ENCODE data around the gene PCDHB1.

PCDHB1 gene, protein sequence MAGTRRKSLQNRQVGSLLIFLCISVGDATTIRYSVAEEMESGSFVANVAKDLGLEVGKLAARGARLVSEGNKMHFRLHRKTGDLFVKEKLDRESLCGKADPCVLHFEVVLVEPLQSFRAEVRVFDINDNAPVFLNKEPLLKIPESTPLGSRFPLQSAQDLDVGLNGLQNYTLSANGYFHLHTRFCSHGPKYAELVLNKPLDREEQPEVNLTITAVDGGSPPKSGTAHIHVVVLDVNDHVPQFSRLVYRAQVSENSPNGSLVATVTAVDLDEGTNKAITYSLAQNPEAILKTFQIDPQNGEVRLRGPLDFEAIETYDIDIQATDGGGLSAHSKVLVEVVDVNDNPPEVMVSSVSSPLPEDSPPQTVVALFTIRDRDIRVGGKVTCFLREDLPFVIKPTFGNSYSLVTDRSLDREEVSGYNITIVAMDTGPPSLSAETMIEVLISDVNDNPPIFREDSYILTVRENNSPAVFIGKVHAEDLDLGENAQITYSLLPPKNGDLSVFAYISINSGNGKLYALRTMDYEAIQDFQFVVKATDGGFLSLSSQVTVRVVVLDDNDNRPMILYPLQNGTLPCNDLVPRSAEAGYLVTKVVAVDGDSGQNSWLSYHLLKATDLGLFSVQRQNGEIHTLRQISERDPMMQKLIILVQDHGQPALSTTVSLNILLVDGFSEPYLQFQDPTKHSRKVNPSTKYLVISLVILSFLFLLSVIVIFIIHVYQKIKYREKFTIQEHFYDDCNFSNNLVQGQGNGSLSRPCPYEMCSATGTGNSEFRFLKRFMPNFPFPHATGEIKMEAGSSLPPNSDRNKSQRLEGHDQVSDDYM

GRCh38 chr5:141050622-141051520, at the start of gene PCDHB1:
Gene PCDHB1 (plus strand): TSS chr5:141051374. CDS start chr5:141051471, 97 bp downstream.
- Mint-ChIP-seq H3K4me1 (ENCODE audit: low read depth) (peaks cover 4% of the 10 kb centered on the region), H3K27ac (no peak within 1 kb of the TSS), H3K4me3 (peak within 1 kb of the TSS; percentile 15), H3K9me3 (peaks cover 16% of the 10 kb centered on the region), H3K36me3 (ENCODE audit: low read depth) (no peaks in the 10 kb centered on the region), H3K27me3 (peaks cover 54% of the 10 kb centered on the region)

DNA sequence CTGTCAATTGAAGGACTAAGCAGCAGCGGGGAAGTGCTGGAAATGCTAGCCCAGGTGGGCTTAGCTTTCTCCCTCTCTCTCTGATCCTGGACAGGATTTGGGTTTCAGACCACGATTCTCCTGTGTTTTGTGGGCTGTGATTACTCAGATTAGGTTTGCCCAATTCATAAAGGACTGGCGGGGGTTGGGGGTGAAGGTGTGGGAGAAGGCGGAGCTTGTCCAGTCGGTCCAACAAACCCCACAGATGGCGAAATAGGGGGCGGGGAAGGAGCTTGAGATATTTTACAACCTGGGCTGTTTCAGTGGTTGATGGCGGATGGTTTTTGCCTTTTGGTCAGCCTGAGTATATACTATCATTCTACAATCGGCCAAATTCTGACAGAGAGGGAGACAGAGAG, 49.7 kb upstream of the PCDHB1 start:
- no peaks in the 10 kb centered on the region for H3K9me3 Mint-ChIP-seq
- H3K4me1 Mint-ChIP-seq (ENCODE audit: low read depth): peaks cover 6% of the 10 kb centered on the region
- no peaks in the 10 kb centered on the region for H3K36me3 Mint-ChIP-seq (ENCODE audit: low read depth)
- H3K27ac Mint-ChIP-seq: no peak overlapping the region
- peak overlapping the region; percentile 3 for H3K4me3 Mint-ChIP-seq
- peaks cover 32% of the 10 kb centered on the region for H3K27me3 Mint-ChIP-seq

- Mint-ChIP-seq H3K27ac (no peak overlapping the region), H3K27me3 (peaks cover 37% of the 10 kb centered on the region), H3K4me1 (ENCODE audit: low read depth) (peaks cover 6% of the 10 kb centered on the region), H3K4me3 (peak overlapping the region; percentile 3), H3K36me3 (ENCODE audit: low read depth) (no peaks in the 10 kb centered on the region), H3K9me3 (no peaks in the 10 kb centered on the region)
Measured at GRCh38 chr5:141001844-141002604, 49.1 kb upstream of the PCDHB1 start.

- Mint-ChIP-seq H3K27ac (no peak overlapping the region), H3K4me3 (no peak overlapping the region), H3K4me1 (ENCODE audit: low read depth) (peaks cover 6% of the 10 kb centered on the region), H3K9me3 (no peaks in the 10 kb centered on the region), H3K27me3 (peaks cover 37% of the 10 kb centered on the region), H3K36me3 (ENCODE audit: low read depth) (no peaks in the 10 kb centered on the region)
Measured at GRCh38 chr5:141002605-141002965, 48.6 kb upstream of the PCDHB1 start.

DNA sequence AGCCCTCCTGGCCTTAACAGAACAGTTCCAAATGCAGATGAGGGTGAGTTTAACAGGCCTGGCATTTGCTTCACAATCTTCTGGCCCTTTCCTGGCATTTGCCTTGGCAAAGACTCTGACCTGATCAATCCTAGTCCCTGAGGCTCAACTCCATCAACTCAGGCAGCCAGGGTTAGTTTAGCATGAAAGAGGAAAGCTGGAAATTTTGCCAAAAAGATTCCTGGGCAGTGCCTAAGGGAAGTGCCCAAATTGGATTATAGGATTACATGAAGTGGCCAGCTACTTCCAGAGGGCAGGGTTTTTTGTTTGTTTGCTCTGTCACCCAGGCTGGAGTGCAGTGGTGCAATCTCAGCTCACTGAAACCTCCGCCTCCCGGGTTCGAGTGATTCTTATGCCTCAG, 48.1 kb upstream of the PCDHB1 start:
- Mint-ChIP-seq H3K4me3 (no peak overlapping the region), H3K27ac (no peak overlapping the region), H3K36me3 (ENCODE audit: low read depth) (no peaks in the 10 kb centered on the region), H3K9me3 (no peaks in the 10 kb centered on the region), H3K4me1 (ENCODE audit: low read depth) (peaks cover 6% of the 10 kb centered on the region), H3K27me3 (peaks cover 37% of the 10 kb centered on the region)

DNA sequence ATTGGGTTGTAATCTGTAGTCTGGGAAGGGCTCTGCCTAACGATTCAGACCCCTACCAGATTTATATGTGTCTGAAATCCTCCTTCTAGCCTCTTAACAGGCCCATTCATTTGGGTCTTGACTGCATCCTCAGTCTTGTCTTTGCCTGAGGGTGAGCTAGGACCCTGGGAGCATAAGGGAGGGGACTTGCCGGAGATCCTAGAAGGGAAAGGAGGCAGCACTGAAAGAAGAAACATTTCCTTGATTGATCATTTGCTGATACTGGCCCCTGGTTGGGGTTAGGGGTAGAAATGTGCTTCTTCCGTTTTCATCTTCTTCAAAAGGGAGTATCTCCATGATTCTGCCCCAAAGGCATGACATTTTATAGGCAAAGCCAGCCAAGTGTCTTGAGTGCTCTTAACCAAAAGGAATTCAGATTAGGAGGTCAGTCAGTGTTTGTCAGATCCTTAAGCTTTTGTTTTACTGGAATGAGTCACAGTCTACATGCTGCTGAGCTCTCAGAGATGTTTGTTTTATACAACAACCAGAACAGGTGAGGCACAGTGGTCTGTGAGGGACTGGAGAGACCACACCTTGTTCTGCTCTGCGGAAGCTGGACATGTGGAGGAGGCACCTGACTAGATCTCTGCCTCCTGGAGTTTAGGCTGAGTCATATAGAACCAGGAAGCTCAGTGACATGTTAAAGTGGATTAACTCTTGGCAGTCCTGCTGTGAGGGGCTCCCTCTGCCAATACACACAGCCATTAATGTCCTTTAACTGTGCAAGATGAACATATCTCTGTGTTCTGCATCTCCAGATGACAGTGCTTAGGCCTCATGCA, 47.2 kb upstream of the PCDHB1 start:
- peaks cover 36% of the 10 kb centered on the region for H3K27me3 Mint-ChIP-seq
- H3K4me3 Mint-ChIP-seq: no peak overlapping the region
- H3K27ac Mint-ChIP-seq: no peak overlapping the region
- peaks cover 6% of the 10 kb centered on the region for H3K4me1 Mint-ChIP-seq (ENCODE audit: low read depth)
- no peaks in the 10 kb centered on the region for H3K36me3 Mint-ChIP-seq (ENCODE audit: low read depth)
- no peaks in the 10 kb centered on the region for H3K9me3 Mint-ChIP-seq

- Mint-ChIP-seq H3K4me1 (ENCODE audit: low read depth) (no peaks in the 10 kb centered on the region), H3K36me3 (ENCODE audit: low read depth) (no peaks in the 10 kb centered on the region), H3K9me3 (no peaks in the 10 kb centered on the region), H3K27ac (no peak overlapping the region), H3K4me3 (no peak overlapping the region), H3K27me3 (peaks cover 11% of the 10 kb centered on the region)
Measured at GRCh38 chr5:141007791-141008190, 43.4 kb upstream of the PCDHB1 start.

GRCh38 chr5:141010047-141010793, 41.0 kb upstream of the PCDHB1 start:
- Mint-ChIP-seq H3K4me1 (ENCODE audit: low read depth) (no peaks in the 10 kb centered on the region), H3K9me3 (no peaks in the 10 kb centered on the region), H3K36me3 (ENCODE audit: low read depth) (no peaks in the 10 kb centered on the region), H3K27me3 (peaks cover 10% of the 10 kb centered on the region), H3K4me3 (no peak overlapping the region), H3K27ac (no peak overlapping the region)

GRCh38 chr5:141017943-141018342, 33.2 kb upstream of the PCDHB1 start:
- no peaks in the 10 kb centered on the region for H3K27me3 Mint-ChIP-seq
- H3K4me3 Mint-ChIP-seq: no peak overlapping the region
- no peaks in the 10 kb centered on the region for H3K9me3 Mint-ChIP-seq
- H3K27ac Mint-ChIP-seq: no peak overlapping the region
- H3K4me1 Mint-ChIP-seq (ENCODE audit: low read depth): no peaks in the 10 kb centered on the region
- no peaks in the 10 kb centered on the region for H3K36me3 Mint-ChIP-seq (ENCODE audit: low read depth)

DNA sequence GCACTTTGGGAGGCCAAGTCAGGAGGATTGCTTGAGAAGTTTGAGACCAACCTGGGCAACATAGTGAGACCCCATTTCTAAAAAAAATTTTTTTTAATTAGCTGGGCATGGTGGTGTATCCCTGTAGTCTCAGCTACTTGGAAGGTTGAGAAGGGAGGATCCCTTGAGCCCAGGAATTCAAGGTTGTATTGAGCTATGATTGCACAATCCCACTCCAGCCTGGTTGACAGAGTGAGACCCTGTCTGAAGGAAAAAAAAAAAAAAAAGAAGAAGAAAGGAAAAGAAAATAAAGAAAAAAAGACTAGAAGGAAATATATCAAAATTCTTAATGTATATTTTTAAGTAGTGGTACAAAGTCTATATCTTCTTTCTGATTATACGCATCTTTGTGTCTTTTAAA, 28.8 kb upstream of the PCDHB1 start:
- H3K4me3 Mint-ChIP-seq: no peak overlapping the region
- no peaks in the 10 kb centered on the region for H3K4me1 Mint-ChIP-seq (ENCODE audit: low read depth)
- H3K27ac Mint-ChIP-seq: no peak overlapping the region
- no peaks in the 10 kb centered on the region for H3K27me3 Mint-ChIP-seq
- H3K36me3 Mint-ChIP-seq (ENCODE audit: low read depth): no peaks in the 10 kb centered on the region
- H3K9me3 Mint-ChIP-seq: peaks cover 4% of the 10 kb centered on the region

GRCh38 chr5:141031006-141031405, 20.2 kb upstream of the PCDHB1 start:
- H3K27ac Mint-ChIP-seq: no peak overlapping the region
- H3K4me3 Mint-ChIP-seq: no peak overlapping the region
- H3K36me3 Mint-ChIP-seq (ENCODE audit: low read depth): no peaks in the 10 kb centered on the region
- H3K27me3 Mint-ChIP-seq: peaks cover 7% of the 10 kb centered on the region
- H3K4me1 Mint-ChIP-seq (ENCODE audit: low read depth): no peaks in the 10 kb centered on the region
- no peaks in the 10 kb centered on the region for H3K9me3 Mint-ChIP-seq

DNA sequence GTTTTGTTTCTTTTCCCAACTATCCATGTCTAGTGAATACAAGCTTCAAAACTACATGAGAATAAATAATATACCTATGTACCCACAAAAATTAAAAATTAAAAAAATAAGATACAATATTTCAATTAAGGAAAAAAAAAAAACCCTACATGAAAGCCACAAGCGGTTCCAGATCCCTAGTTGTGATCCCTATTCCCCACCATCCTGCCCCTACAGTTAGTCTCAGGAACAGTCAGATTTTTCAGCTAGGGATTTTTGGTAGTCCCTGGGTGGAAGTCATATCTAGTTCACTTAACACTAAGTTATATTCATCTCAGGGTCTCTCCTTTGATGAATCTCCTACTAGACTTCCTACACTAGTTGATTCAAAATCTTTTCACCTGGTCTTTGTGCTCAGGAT, 18.5 kb upstream of the PCDHB1 start:
- Mint-ChIP-seq H3K4me1 (ENCODE audit: low read depth) (no peaks in the 10 kb centered on the region), H3K27me3 (peaks cover 10% of the 10 kb centered on the region), H3K9me3 (no peaks in the 10 kb centered on the region), H3K36me3 (ENCODE audit: low read depth) (no peaks in the 10 kb centered on the region), H3K4me3 (no peak overlapping the region), H3K27ac (no peak overlapping the region)

- Mint-ChIP-seq H3K27me3 (peaks cover 16% of the 10 kb centered on the region), H3K4me3 (no peak overlapping the region), H3K36me3 (ENCODE audit: low read depth) (no peaks in the 10 kb centered on the region), H3K4me1 (ENCODE audit: low read depth) (no peaks in the 10 kb centered on the region), H3K9me3 (no peaks in the 10 kb centered on the region), H3K27ac (no peak overlapping the region)
Measured at GRCh38 chr5:141039061-141039460, 12.1 kb upstream of the PCDHB1 start.
